Neuronal stem cell (in vitro differentiated cells): Measurements from ENCODE around the gene ARMC7.

Experiments used
- DNase-seq: peaks from one replicate; pipeline ENCODE4 v3.0.0-alpha.2; 2013; ENCODE audit warnings: low spot score
- H2AFZ ChIP-seq: one replicate; pipeline ENCODE4 v1.6.1; 2013; ENCODE audit warnings: mild to moderate bottlenecking, low read length, inconsistent platforms
- H2AK5ac ChIP-seq: 2 replicates; pipeline ENCODE4 v1.6.1; 2013; ENCODE audit warnings: low read depth, mild to moderate bottlenecking, inconsistent platforms, low read length, moderate library complexity, mixed read lengths
- H2BK120ac ChIP-seq: 2 replicates; pipeline ENCODE4 v1.6.1; 2013; ENCODE audit warnings: low read depth, mild to moderate bottlenecking, inconsistent platforms, low read length, moderate library complexity, mixed read lengths
- H2BK12ac ChIP-seq: one replicate; pipeline ENCODE4 v1.6.1; 2013; ENCODE audit warnings: low read length, inconsistent platforms
- H2BK15ac ChIP-seq: 2 replicates; pipeline ENCODE4 v1.6.1; 2013; ENCODE audit warnings: mild to moderate bottlenecking, low read length, inconsistent platforms, mixed read lengths
- H2BK5ac ChIP-seq: one replicate; pipeline ENCODE4 v1.6.1; 2013; ENCODE audit warnings: inconsistent platforms, mild to moderate bottlenecking, low read length, moderate library complexity
- H3K14ac ChIP-seq: one replicate; pipeline ENCODE4 v1.6.1; 2013; ENCODE audit warnings: low read length, inconsistent platforms
- H3K18ac ChIP-seq: 2 replicates; pipeline ENCODE4 v1.6.1; 2013; ENCODE audit warnings: low read length, inconsistent platforms
- H3K23ac ChIP-seq: 2 replicates; pipeline ENCODE4 v1.6.1; 2013; ENCODE audit warnings: low read depth, mild to moderate bottlenecking, mixed read lengths, low read length, inconsistent platforms; ENCODE audit not compliant: poor library complexity
- H3K27ac ChIP-seq: replicated peaks from 3 replicates; pipeline ENCODE4 v1.5.1; 2013; ENCODE audit warnings: low read length, inconsistent platforms
- H3K27me3 ChIP-seq, 3 experiments: 2 replicates each; pipeline ENCODE4 v1.6.1; 2013; ENCODE audit warnings: low read length in 3 of 3, mild to moderate bottlenecking in 2 of 3, inconsistent platforms in 1 of 3, low read depth in 1 of 3, mixed read lengths in 1 of 3, moderate library complexity in 1 of 3; ENCODE audit not compliant: control insufficient read depth in 3 of 3, insufficient read depth in 3 of 3
- H3K36me3 ChIP-seq, 2 donors: replicated peaks in 1 of 2; 2 replicates each; pipeline ENCODE4 v1.6.1; 2013; ENCODE audit warnings: low read length in 2 of 2; ENCODE audit not compliant: control insufficient read depth in 2 of 2, insufficient read depth in 2 of 2
- H3K4ac ChIP-seq: 2 replicates; pipeline ENCODE4 v1.6.1; 2013; ENCODE audit warnings: inconsistent platforms, mild to moderate bottlenecking, low read length, moderate library complexity
- H3K4me1 ChIP-seq, 2 donors: 1 replicate in 1 of 2; 2 replicates in 1 of 2; pipeline ENCODE4 v1.6.1; 2013; ENCODE audit warnings: low read length in 2 of 2, low read depth in 1 of 2; ENCODE audit not compliant: control insufficient read depth in 2 of 2, insufficient read depth in 1 of 2
- H3K4me2 ChIP-seq: one replicate; pipeline ENCODE4 v1.6.1; 2013; ENCODE audit warnings: mild to moderate bottlenecking, low read length, inconsistent platforms; ENCODE audit not compliant: insufficient read depth, poor library complexity, severe bottlenecking
- H3K4me3 ChIP-seq, 2 donors: 2 replicates each; pipeline ENCODE4 v1.5.1; 2013; ENCODE audit warnings: low read length in 2 of 2, mild to moderate bottlenecking in 2 of 2, inconsistent platforms in 1 of 2, moderate library complexity in 1 of 2
- H3K79me1 ChIP-seq: one replicate; pipeline ENCODE4 v1.6.1; 2013; ENCODE audit warnings: low read depth, mild to moderate bottlenecking, inconsistent platforms, low read length, moderate library complexity
- H3K9ac ChIP-seq: one replicate; pipeline ENCODE4 v1.6.1; 2013; ENCODE audit warnings: mild to moderate bottlenecking, low read depth, low read length, inconsistent platforms; ENCODE audit not compliant: poor library complexity
- H3K9me3 ChIP-seq, 2 donors: replicated peaks in 1 of 2; 2 replicates each; pipeline versions ENCODE3 to v1.6.1; 2013; ENCODE audit warnings: low read length in 2 of 2, mild to moderate bottlenecking in 2 of 2, inconsistent platforms in 1 of 2, low read depth in 1 of 2, mixed read lengths in 1 of 2, moderate library complexity in 1 of 2; ENCODE audit not compliant: control insufficient read depth in 2 of 2, insufficient read depth in 1 of 2
- H4K8ac ChIP-seq: one replicate; pipeline ENCODE4 v1.6.1; 2013; ENCODE audit warnings: low read depth, mild to moderate bottlenecking, inconsistent platforms, low read length, moderate library complexity
- H4K91ac ChIP-seq: one replicate; pipeline ENCODE4 v1.6.1; 2013; ENCODE audit warnings: low read length, low read depth, mild to moderate bottlenecking, inconsistent platforms; ENCODE audit not compliant: poor library complexity
- WGBS, 2 donors: extraction: QIAGEN DNeasy Blood & Tissue Kit; methylation state at CpG; one replicate each; pipeline ENCODE4 v1.1.7; 2013; ENCODE audit warnings: missing lambda C conversion rate in 2 of 2, mixed read lengths in 1 of 2; ENCODE audit not compliant: insufficient read length in 2 of 2, insufficient replicate concordance in 1 of 2; ENCODE audit errors: extremely low coverage in 2 of 2; 5-methylcytosine and 5-hydroxymethylcytosine counted together

Gene ARMC7

DNA sequence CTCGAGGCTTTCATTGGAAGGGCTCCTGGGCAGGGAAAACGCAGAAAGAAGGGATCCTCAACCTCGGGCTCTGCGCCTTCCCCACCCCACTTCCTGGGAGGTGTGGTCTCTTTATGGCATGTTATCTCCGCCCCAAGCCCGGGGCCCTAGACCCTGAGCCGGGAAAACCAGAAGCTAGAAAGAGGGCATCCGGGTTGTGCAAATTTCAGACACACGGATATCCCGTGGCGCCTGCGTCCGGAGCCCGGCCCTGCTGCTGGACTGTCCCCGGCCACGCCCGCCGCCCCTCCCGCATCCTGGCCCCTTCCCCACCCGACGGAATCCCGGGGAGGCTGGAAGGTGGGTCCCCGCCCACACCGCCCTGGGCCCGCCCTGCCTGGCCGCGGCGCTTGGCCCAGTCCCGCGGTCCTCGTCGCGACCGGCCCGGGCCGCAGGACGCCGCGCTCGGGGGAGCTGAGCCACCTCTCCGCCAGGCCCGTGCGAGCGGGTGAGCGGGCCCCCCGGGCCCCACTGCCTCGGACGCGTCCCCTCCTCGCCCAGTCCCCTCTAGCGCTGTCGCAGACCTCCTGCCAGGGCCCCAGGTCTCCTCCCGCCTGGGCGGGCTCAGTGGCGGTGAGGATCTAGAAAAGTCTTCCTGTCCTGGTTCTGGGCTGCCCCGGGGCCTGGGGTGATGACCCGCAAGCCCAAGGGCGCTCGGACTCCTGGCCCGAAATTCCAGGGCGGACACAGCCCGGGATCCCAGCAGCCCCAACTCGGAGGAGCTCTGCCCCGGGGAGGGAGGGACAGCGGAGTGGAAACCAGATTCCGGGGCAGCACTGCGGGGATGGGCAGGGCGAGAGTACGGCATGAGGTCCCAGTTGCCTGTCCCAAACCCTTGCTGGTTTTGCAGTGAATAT lies 22.0 kb upstream of the ARMC7 start, which contains the start of gene SLC16A5:
TSS of gene SLC16A5 (plus strand) at position 397 of the 896 bp plus-strand sequence. CDS start 5,683 bp downstream, outside the sequence.
- peak within 1 kb of the TSS; percentile 87 for H3K4ac ChIP-seq
- H3K79me1 ChIP-seq = no peaks in the 10 kb centered on the region
- H3K4me3 ChIP-seq = peak within 1 kb of the TSS in 1 of 2 donors; percentile 86
- peak within 1 kb of the TSS; percentile 76 for H3K27ac ChIP-seq
- peak; percentile 65 for DNase-seq
- H3K23ac ChIP-seq = peak within 1 kb of the TSS; percentile 96
- H4K91ac ChIP-seq = no peak within 1 kb of the TSS
- H3K18ac ChIP-seq = peak within 1 kb of the TSS; percentile 99
- H2BK120ac ChIP-seq = peak within 1 kb of the TSS; percentile 81
- H2AFZ ChIP-seq = peak within 1 kb of the TSS; percentile 81
- H2AK5ac ChIP-seq = peak within 1 kb of the TSS; percentile 98
- no peaks in the 10 kb centered on the region for H3K36me3 ChIP-seq
- H3K9me3 ChIP-seq = no peaks in the 10 kb centered on the region
- H3K9ac ChIP-seq = peak within 1 kb of the TSS; percentile 85
- peak within 1 kb of the TSS; percentile 31 for H2BK5ac ChIP-seq
- H2BK15ac ChIP-seq = peak within 1 kb of the TSS; percentile 93
- peak within 1 kb of the TSS; percentile 78 for H3K14ac ChIP-seq
- H3K4me2 ChIP-seq = peak within 1 kb of the TSS; percentile 87
- WGBS, 2 donors = no CpG with 5 or more reads among the region's 69 CpGs
- peak within 1 kb of the TSS; percentile 74 for H4K8ac ChIP-seq
- H2BK12ac ChIP-seq = peak within 1 kb of the TSS; percentile 80
- peaks cover 19 to 38% of the 10 kb centered on the region in 2 donors for H3K4me1 ChIP-seq
- no peaks in the 10 kb centered on the region for H3K27me3 ChIP-seq

DNA sequence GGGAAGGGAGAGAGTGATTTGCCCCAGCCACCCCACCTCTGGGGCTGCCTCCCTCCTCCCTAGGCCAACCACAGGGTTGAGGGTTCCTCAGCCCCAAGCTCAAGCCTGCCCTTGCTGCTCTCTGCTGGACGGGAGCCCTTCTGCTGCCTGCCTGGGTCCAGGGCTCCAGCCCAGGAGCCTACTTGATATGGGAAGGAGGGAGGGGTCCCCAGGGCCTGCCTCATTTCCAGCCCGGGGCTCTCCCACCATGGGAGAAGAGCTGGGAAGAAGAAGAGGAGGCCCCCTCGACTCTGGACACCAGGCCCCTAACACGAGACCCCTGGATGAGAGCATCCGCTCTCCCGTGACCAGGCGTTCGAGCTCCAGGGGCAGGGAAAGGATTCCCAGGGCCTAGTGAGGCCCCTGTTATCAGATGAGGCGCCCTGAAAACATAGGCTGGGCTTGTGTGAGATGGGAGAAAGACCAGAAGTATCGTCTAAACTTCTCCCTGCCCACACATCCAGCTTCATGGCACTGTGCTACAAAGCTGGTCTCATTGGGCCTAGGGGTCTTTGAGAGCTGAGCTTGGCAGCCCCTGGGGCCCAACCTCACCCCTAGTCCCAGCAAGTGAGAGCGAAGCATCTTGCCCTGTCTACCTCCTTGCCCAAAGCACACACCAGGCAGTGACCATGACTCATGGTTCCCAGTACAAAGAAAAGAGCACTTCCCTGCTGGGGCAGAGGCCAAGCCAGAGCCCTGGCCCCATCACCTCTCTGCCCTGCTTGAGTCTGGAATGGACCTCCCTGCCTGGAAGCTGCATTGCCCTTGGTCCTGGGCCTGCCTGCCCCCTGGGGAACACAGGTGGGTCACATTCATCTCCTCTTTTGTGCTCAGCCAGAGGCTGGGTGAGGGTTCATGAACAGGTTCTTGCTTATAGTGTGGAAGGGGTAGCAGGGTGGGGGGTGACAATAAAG lies 21.0 kb upstream of the ARMC7 start:
- no peak overlapping the region for H3K14ac ChIP-seq
- H4K8ac ChIP-seq = peak overlapping the region; percentile 49
- peak overlapping the region; percentile 81 for H2BK120ac ChIP-seq
- peak overlapping the region; percentile 99 for H3K18ac ChIP-seq
- peak overlapping the region; percentile 93 for H2BK15ac ChIP-seq
- peak overlapping the region; percentile 85 for H3K9ac ChIP-seq
- peak overlapping the region; percentile 87 for H3K4me2 ChIP-seq
- H3K4me3 ChIP-seq = peak overlapping the region in 1 of 2 donors; percentile 86
- H3K79me1 ChIP-seq = no peaks in the 10 kb centered on the region
- peak overlapping the region; percentile 96 for H3K23ac ChIP-seq
- H2BK12ac ChIP-seq = peak overlapping the region; percentile 80
- H2AFZ ChIP-seq = peak overlapping the region; percentile 81
- peak overlapping the region; percentile 31 for H2BK5ac ChIP-seq
- H3K9me3 ChIP-seq = no peaks in the 10 kb centered on the region
- H3K27ac ChIP-seq = no peak overlapping the region
- peak overlapping the region; percentile 98 for H2AK5ac ChIP-seq
- peaks cover 19 to 38% of the 10 kb centered on the region in 2 donors for H3K4me1 ChIP-seq
- peak overlapping the region; percentile 87 for H3K4ac ChIP-seq
- no CpG with 5 or more reads among the region's 11 CpGs for WGBS, 2 donors
- H3K27me3 ChIP-seq = no peaks in the 10 kb centered on the region
- DNase-seq = no peak
- H3K36me3 ChIP-seq = no peaks in the 10 kb centered on the region
- H4K91ac ChIP-seq = no peak overlapping the region

DNA sequence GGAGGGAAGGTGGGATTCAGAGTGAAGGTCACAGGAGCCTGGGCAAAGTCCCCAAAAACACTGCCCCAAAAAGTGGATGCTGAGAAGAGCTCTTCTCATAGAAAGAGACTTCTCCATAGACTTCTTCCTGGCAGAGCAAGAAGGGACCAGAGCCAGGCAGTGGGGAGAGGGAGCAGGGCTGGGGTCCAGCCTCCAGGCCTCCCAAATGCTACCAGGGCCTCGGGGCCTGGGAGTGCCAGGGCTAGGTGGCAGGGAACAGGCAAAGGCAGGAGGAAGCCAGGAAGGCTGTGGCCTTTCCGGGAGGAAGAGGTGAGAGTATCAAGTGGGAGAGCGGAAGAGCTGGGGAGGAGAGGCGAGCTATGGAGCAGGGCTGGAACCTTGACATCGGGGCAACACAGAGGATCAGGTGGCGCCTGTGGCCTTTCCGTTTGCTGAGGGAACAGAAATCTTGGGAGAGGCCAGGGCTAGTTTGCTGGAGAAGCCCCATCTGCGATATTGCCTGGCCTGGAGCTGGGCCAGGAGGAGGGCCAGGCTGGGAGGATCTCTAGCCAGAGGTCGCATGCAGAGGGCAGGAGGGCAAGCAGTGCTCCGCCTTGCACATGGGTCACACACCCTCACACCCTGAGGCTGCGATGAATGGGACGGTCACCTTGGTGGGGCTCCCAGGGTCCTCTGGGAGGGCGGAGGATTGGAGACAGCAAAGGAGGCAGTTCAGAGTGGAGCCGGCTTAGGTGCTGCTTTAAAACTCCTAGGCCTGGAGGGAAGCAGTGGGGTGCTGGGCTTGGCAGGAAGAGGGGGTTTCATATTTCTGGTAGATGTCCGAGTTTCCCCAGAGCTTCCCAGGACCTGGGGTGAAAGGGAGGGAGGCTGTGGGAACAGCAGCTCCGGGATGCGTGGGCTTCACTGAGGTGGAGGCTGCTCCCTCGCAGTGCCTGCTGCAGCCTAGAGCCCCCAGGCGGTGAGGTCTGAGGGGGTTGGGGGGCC lies 18.6 kb upstream of the ARMC7 start:
- no peak overlapping the region for H3K4me2 ChIP-seq
- no peaks in the 10 kb centered on the region for H3K27me3 ChIP-seq
- H2BK15ac ChIP-seq = peak overlapping the region; percentile 28
- H3K23ac ChIP-seq = peak overlapping the region; percentile 3
- WGBS, 2 donors = no CpG with 5 or more reads among the region's 19 CpGs
- H3K18ac ChIP-seq = peak overlapping the region; percentile 82
- H2AFZ ChIP-seq = peak overlapping the region; percentile 70
- H2BK120ac ChIP-seq = peak overlapping the region; percentile 1
- H4K8ac ChIP-seq = no peak overlapping the region
- H3K9ac ChIP-seq = peak overlapping the region; percentile 86
- no peak overlapping the region for H3K14ac ChIP-seq
- H3K9me3 ChIP-seq = no peaks in the 10 kb centered on the region
- no peak overlapping the region for H3K27ac ChIP-seq
- no peak overlapping the region for H3K4ac ChIP-seq
- H2BK5ac ChIP-seq = no peak overlapping the region
- no peaks in the 10 kb centered on the region for H3K36me3 ChIP-seq
- H3K4me1 ChIP-seq = peaks cover 19 to 32% of the 10 kb centered on the region in 2 donors
- H4K91ac ChIP-seq = no peak overlapping the region
- H3K79me1 ChIP-seq = no peaks in the 10 kb centered on the region
- peak overlapping the region; percentile 73 for H2AK5ac ChIP-seq
- no peak for DNase-seq
- H3K4me3 ChIP-seq = no peak overlapping the region
- H2BK12ac ChIP-seq = no peak overlapping the region
